Loucy (cell line): ENCODE results near the gene PTPRT.
"Not testable (repeated sequence)": the region's sequence is repeated elsewhere in the genome, so short reads cannot be mapped to it uniquely, and the experiment has no call there.

ENCODE experiments used
- H2AFZ ChIP-seq: fragments of 200-600 bp; sonication (generic); 2 replicates; pipeline ENCODE4 v1.6.0; 2016; ENCODE audit warnings: antibody characterized with exemption, mild to moderate bottlenecking, low read length, moderate library complexity
- H3F3A ChIP-seq: fragments of 200-600 bp; 2 replicates; pipeline ENCODE4 v1.6.0; 2016; ENCODE audit warnings: antibody characterized with exemption, low read depth, mild to moderate bottlenecking
- H3K27me3 ChIP-seq: fragments of 200-600 bp; sonication (generic); 2 replicates; pipeline ENCODE4 v1.6.1; 2014; ENCODE audit warnings: low read length, mild to moderate bottlenecking; ENCODE audit not compliant: insufficient read depth, poor library complexity, severe bottlenecking
- H3K36me3 ChIP-seq: fragments of 200-600 bp; sonication (generic); 2 replicates; pipeline ENCODE4 v1.6.1; 2016; ENCODE audit warnings: low read length; ENCODE audit not compliant: insufficient read depth
- H3K4me1 ChIP-seq: fragments of 200-600 bp; sonication (generic); 2 replicates; pipeline ENCODE4 v1.5.1; 2014; ENCODE audit warnings: low read length, mild to moderate bottlenecking; ENCODE audit not compliant: insufficient read depth, poor library complexity, severe bottlenecking
- H3K4me2 ChIP-seq: fragments of 200-600 bp; sonication (generic); 2 replicates; pipeline ENCODE4 v1.6.0; 2014; ENCODE audit warnings: antibody characterized with exemption, low read length, low read depth, mild to moderate bottlenecking; ENCODE audit not compliant: poor library complexity, severe bottlenecking
- H3K4me3 ChIP-seq: fragments of 200-600 bp; sonication (generic); 2 replicates; pipeline ENCODE4 v1.5.1; 2014; ENCODE audit warnings: low read length, mild to moderate bottlenecking, mixed read lengths; ENCODE audit not compliant: poor library complexity, severe bottlenecking
- H3K79me2 ChIP-seq: fragments of 200-600 bp; sonication (generic); 2 replicates; pipeline ENCODE4 v1.6.1; 2014; ENCODE audit warnings: low read length; ENCODE audit not compliant: insufficient read depth
- H3K9ac ChIP-seq: fragments of 200-600 bp; sonication (generic); 2 replicates; pipeline ENCODE4 v1.6.0; 2014; ENCODE audit warnings: mild to moderate bottlenecking, low read depth, low read length, moderate library complexity; ENCODE audit not compliant: poor library complexity, severe bottlenecking
- H3K9me2 ChIP-seq: fragments of 200-600 bp; sonication (generic); replicated peaks from 2 replicates; pipeline ENCODE4 v1.6.1; 2016; ENCODE audit warnings: low read depth, low read length, mixed read lengths
- H3K9me3 ChIP-seq: fragments of 200-600 bp; sonication (generic); 2 replicates; pipeline ENCODE4 v1.6.1; 2014; ENCODE audit warnings: mild to moderate bottlenecking, antibody characterized with exemption, low read length, low read depth; ENCODE audit not compliant: insufficient read depth
- H4K20me1 ChIP-seq: fragments of 200-600 bp; sonication (generic); 2 replicates; pipeline ENCODE4 v1.6.0; 2014; ENCODE audit warnings: antibody characterized with exemption, low read length, mild to moderate bottlenecking; ENCODE audit not compliant: insufficient read depth, poor library complexity, severe bottlenecking
- CTCF ChIP-seq: fragments of 200-600 bp; sonication (generic); conservative IDR thresholded peaks from 2 replicates; pipeline ENCODE4 v1.5.1; 2014; ENCODE audit warnings: mild to moderate bottlenecking, antibody characterized with exemption, low read length
- EZH2phosphoT487 ChIP-seq: fragments of 200-600 bp; IDR thresholded peaks from 2 replicates; pipeline ENCODE4 v1.6.1; 2018; ENCODE audit warnings: antibody characterized with exemption, mild to moderate bottlenecking, moderate library complexity, borderline replicate concordance

The PTPRT gene

GRCh38 chr20:42906120-42906519, 283.6 kb downstream of the PTPRT start:
- H3K27me3 ChIP-seq = no peaks in the 10 kb centered on the region
- H3K9ac ChIP-seq = no peak overlapping the region
- no peaks in the 10 kb centered on the region for H3F3A ChIP-seq
- H3K4me1 ChIP-seq = no peaks in the 10 kb centered on the region
- H4K20me1 ChIP-seq = no peaks in the 10 kb centered on the region
- no peaks in the 10 kb centered on the region for H3K9me2 ChIP-seq
- H3K9me3 ChIP-seq = no peaks in the 10 kb centered on the region
- no peak overlapping the region for H2AFZ ChIP-seq
- no peaks in the 10 kb centered on the region for H3K79me2 ChIP-seq
- no peak overlapping the region for H3K4me2 ChIP-seq
- no peaks in the 10 kb centered on the region for H3K36me3 ChIP-seq
- no peak for TF ChIP-seq EZH2phosphoT487
- TF ChIP-seq CTCF = no peak
- no peak overlapping the region for H3K4me3 ChIP-seq

- Histone ChIP-seq H3K36me3 (no peaks in the 10 kb centered on the region), H2AFZ (no peak overlapping the region), H3K4me3 (no peak overlapping the region), H4K20me1 (no peaks in the 10 kb centered on the region), H3K4me2 (no peak overlapping the region), H3K9me3 (no peaks in the 10 kb centered on the region), H3K4me1 (no peaks in the 10 kb centered on the region), H3K9me2 (no peaks in the 10 kb centered on the region), H3F3A (no peaks in the 10 kb centered on the region), H3K27me3 (no peaks in the 10 kb centered on the region), H3K9ac (no peak overlapping the region), H3K79me2 (no peaks in the 10 kb centered on the region)
- TF ChIP-seq EZH2phosphoT487 (no peak), CTCF (no peak)
Observed at GRCh38 chr20:42902509-42902908, 287.2 kb downstream of the PTPRT start.

GRCh38 chr20:42901689-42902440, 287.8 kb downstream of the PTPRT start:
- Histone ChIP-seq H3K4me3 (no peak overlapping the region), H3K4me2 (no peak overlapping the region), H3K9me3 (no peaks in the 10 kb centered on the region), H3K79me2 (no peaks in the 10 kb centered on the region), H2AFZ (no peak overlapping the region), H4K20me1 (no peaks in the 10 kb centered on the region), H3K9ac (no peak overlapping the region), H3K4me1 (no peaks in the 10 kb centered on the region), H3K9me2 (no peaks in the 10 kb centered on the region), H3K36me3 (no peaks in the 10 kb centered on the region), H3K27me3 (no peaks in the 10 kb centered on the region), H3F3A (no peaks in the 10 kb centered on the region)
- TF ChIP-seq CTCF = no peak
- TF ChIP-seq EZH2phosphoT487 = no peak

- not testable (repeated sequence) for H3K9me2 ChIP-seq, H3K36me3 ChIP-seq, H3K4me3 ChIP-seq, H4K20me1 ChIP-seq, H2AFZ ChIP-seq, H3K27me3 ChIP-seq, H3K4me1 ChIP-seq, H3K9me3 ChIP-seq, H3F3A ChIP-seq, H3K9ac ChIP-seq, H3K79me2 ChIP-seq, H3K4me2 ChIP-seq
Observed at GRCh38 chr20:42900764-42901163, 288.9 kb downstream of the PTPRT start.
